GM18526 (cell line): ENCODE results near the gene JAG2.

Experiments used
- POLR2A ChIP-seq: IDR thresholded peaks from 3 replicates; pipeline ENCODE4 v1.6.1; 2011; ENCODE audit not compliant: insufficient read length; ENCODE audit errors: extremely low read depth

The JAG2 gene

GRCh38 chr14:105177082-105177481 lies 8.5 kb upstream of the JAG2 start:
- no peak for TF ChIP-seq POLR2A

- no peak for TF ChIP-seq POLR2A
These were observed 7.9 kb upstream of the JAG2 start for GRCh38 chr14:105176513-105176912.

- TF ChIP-seq POLR2A: no peak
These were observed 5.6 kb upstream of the JAG2 start for GRCh38 chr14:105173901-105174894.

- no peak for TF ChIP-seq POLR2A
These were observed 4.6 kb upstream of the JAG2 start for GRCh38 chr14:105173145-105173544.

- no peak for TF ChIP-seq POLR2A
These were observed 3.9 kb upstream of the JAG2 start for GRCh38 chr14:105172476-105172875.

- TF ChIP-seq POLR2A: no peak
These were observed 2.6 kb upstream of the JAG2 start for GRCh38 chr14:105171004-105171673.

- no peak for TF ChIP-seq POLR2A
These were observed 1.4 kb upstream of the JAG2 start for GRCh38 chr14:105169776-105170655.

- no peak for TF ChIP-seq POLR2A
These were observed 467 bp upstream of the JAG2 start for GRCh38 chr14:105168979-105169507.

- no peak for TF ChIP-seq POLR2A
These were observed 519 bp downstream of the JAG2 start for GRCh38 chr14:105168093-105168420.

- TF ChIP-seq POLR2A: no peak
These were observed 1.1 kb downstream of the JAG2 start for GRCh38 chr14:105167303-105168092.

- TF ChIP-seq POLR2A: no peak
These were observed 1.8 kb downstream of the JAG2 start for GRCh38 chr14:105166571-105167302.

- TF ChIP-seq POLR2A: no peak
These were observed 2.7 kb downstream of the JAG2 start for GRCh38 chr14:105165761-105166485.

GRCh38 chr14:105165134-105165704 lies 3.4 kb downstream of the JAG2 start:
- no peak for TF ChIP-seq POLR2A
